ENCODE results near the gene LIN7B.
"Not testable (repeated sequence)": the region's sequence is repeated elsewhere in the genome, so short reads cannot be mapped to it uniquely, and the experiment has no call there.

LIN7B gene

GRCh38 chr19:49119411-49120324, 5.5 kb downstream of the LIN7B start, which contains the start of gene PPFIA3:
TSS of gene PPFIA3 (plus strand) at chr19:49119544. CDS start at chr19:49127874, 8,330 bp downstream.
- DNase-seq, result peak; percentile 42

GRCh38 chr19:49120325-49120683, 6.1 kb downstream of the LIN7B start:
- DNase-seq, result no peak

- DNase-seq, result no peak
Measured at GRCh38 chr19:49120868-49121267, 6.7 kb downstream of the LIN7B start.

- peak; percentile 18 for DNase-seq
Measured at GRCh38 chr19:49121841-49122240, 7.7 kb downstream of the LIN7B start.

- DNase-seq, result not testable (repeated sequence)
Measured at GRCh38 chr19:49123285-49123684, 9.1 kb downstream of the LIN7B start.

- no peak for DNase-seq
Measured at GRCh38 chr19:49125025-49125731, 11.0 kb downstream of the LIN7B start.

- no peak for DNase-seq
Measured at GRCh38 chr19:49126575-49126974, 12.4 kb downstream of the LIN7B start.

GRCh38 chr19:49127225-49127624, 13.1 kb downstream of the LIN7B start:
- not testable (repeated sequence) for DNase-seq

- DNase-seq, result peak; percentile 97
Measured at GRCh38 chr19:49127674-49128544, 13.7 kb downstream of the LIN7B start.

GRCh38 chr19:49128545-49129237, 14.5 kb downstream of the LIN7B start:
- DNase-seq, result no peak

GRCh38 chr19:49129238-49129583, 15.0 kb downstream of the LIN7B start:
- no peak for DNase-seq

- DNase-seq, result peak; percentile 9
Measured at GRCh38 chr19:49130325-49130724, 16.2 kb downstream of the LIN7B start.

GRCh38 chr19:49132974-49133609, 18.9 kb downstream of the LIN7B start:
- DNase-seq, result no peak

GRCh38 chr19:49133621-49134454, 19.7 kb downstream of the LIN7B start:
- no peak for DNase-seq

GRCh38 chr19:49135686-49136085, 21.5 kb downstream of the LIN7B start:
- DNase-seq, result no peak

- no peak for DNase-seq
Measured at GRCh38 chr19:49136771-49137171, 22.6 kb downstream of the LIN7B start.

GRCh38 chr19:49140951-49141350, 26.8 kb downstream of the LIN7B start:
- no peak for DNase-seq

GRCh38 chr19:49141352-49141751, 27.2 kb downstream of the LIN7B start:
- no peak for DNase-seq

GRCh38 chr19:49142866-49143335, 28.7 kb downstream of the LIN7B start:
- peak; percentile 89 for DNase-seq

GRCh38 chr19:49145573-49146407, 31.6 kb downstream of the LIN7B start:
- DNase-seq, result peak; percentile 86
